Fibroblast of villous mesenchyme (primary cell): ENCODE data around the gene CEL. TPM values are rescaled to one million over a fixed set of nuclear protein-coding genes. Genes with fewer than 3 reads are reported as not detected.

Experiments
- DNase-seq: peaks from one replicate; pipeline ENCODE4 v3.0.0-alpha.2; 2010; ENCODE audit warnings: low read depth
- H3K4me3 ChIP-seq: 2 replicates; pipeline ENCODE4 v1.5.1; 2011; ENCODE audit warnings: low read depth, mild to moderate bottlenecking, low read length
- CTCF ChIP-seq: IDR thresholded peaks from 2 replicates; pipeline ENCODE4 v1.5.1; 2012; ENCODE audit warnings: low read depth, mild to moderate bottlenecking, low read length; ENCODE audit not compliant: insufficient read depth
- total RNA-seq: library from RNA; depleted of rRNA; stranded (reverse); fragments of >200 nt; gene quantifications from 2 replicates; pipeline ENCODE4 v1.2.3, GENCODE V29; 2012

The CEL gene
- total RNA-seq, 1 donor: under 0.01 TPM

- no peak for TF ChIP-seq CTCF
- DNase-seq: no peak
- no peak overlapping the region for H3K4me3 ChIP-seq
Observed at GRCh38 chr9:133063159-133063499, 1.3 kb downstream of the CEL start.

GRCh38 chr9:133063500-133064231 is 1.9 kb downstream of the CEL start:
- no peak overlapping the region for H3K4me3 ChIP-seq
- DNase-seq: no peak
- TF ChIP-seq CTCF: no peak

GRCh38 chr9:133064241-133065069 is 2.7 kb downstream of the CEL start:
- no peak for TF ChIP-seq CTCF
- no peak for DNase-seq
- no peak overlapping the region for H3K4me3 ChIP-seq

GRCh38 chr9:133065070-133065388 is 3.2 kb downstream of the CEL start:
- no peak for DNase-seq
- TF ChIP-seq CTCF: no peak
- H3K4me3 ChIP-seq: no peak overlapping the region

GRCh38 chr9:133066181-133066983 is 4.6 kb downstream of the CEL start:
- DNase-seq: no peak
- no peak overlapping the region for H3K4me3 ChIP-seq
- TF ChIP-seq CTCF: no peak

GRCh38 chr9:133067006-133067405 is 5.2 kb downstream of the CEL start:
- no peak overlapping the region for H3K4me3 ChIP-seq
- no peak for TF ChIP-seq CTCF
- DNase-seq: no peak
